GM15510 (cell line): ENCODE data around the gene CEL.

Source experiments
- POLR2A ChIP-seq: IDR thresholded peaks from 3 replicates; pipeline ENCODE4 v1.6.1; 2011; ENCODE audit warnings: borderline replicate concordance; ENCODE audit not compliant: insufficient read length; ENCODE audit errors: extremely low read depth

Gene CEL

DNA sequence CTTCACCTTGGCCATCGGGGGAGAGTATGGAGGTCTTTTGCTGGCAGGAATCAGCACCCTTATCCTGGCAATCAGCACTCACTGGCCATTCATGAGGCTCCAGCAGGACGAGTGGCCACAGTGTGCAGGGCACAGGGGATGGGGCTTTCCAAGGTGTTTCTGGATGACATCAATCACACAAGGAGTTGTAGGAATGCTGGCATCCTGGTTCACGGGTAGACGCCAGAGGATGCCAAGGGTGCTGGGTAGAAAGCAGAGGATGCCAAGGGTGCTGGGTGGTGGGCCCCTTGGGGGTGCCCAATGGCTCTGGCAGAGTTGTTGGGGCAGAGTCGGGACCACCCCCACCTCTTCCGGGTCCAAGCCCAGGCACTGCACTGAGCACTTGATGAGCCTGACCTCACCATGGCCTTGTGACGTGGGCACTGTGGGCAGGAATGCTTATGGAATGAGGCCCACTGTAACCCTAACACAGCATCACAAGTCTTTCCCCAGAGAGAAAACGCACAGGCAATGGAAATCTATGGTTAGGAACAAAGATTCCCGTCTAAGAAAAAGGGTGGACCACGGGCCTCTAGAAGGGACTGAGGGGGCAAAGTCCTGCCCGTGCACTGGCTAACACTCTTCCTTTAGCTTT, 29.1 kb downstream of the CEL start:
- TF ChIP-seq POLR2A, result no peak

DNA sequence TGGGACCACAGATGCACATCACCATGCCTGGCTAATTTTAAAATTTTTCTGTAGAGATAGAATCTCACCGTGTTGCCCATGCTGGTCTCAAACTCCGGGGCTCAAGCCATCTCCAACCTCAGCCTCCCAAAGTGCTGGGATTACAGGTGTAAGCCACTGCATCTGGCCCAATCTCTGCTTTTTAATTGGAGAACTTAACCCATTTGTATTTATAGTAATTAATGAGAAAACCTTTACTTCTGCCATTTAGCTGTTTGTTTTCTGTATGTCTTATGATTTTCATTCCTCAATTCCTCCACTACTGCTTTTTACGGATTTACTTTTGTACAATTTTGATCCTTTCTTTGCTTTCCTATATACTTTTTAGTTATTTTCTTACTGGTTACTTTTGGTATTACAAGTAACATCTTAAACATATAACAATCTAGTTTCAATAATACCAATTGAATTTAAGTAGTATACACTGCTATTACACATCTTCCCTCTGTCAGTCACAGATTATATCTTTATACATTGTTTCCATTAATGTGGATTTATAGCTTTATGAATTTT, 33.1 kb downstream of the CEL start:
- TF ChIP-seq POLR2A, result no peak

DNA sequence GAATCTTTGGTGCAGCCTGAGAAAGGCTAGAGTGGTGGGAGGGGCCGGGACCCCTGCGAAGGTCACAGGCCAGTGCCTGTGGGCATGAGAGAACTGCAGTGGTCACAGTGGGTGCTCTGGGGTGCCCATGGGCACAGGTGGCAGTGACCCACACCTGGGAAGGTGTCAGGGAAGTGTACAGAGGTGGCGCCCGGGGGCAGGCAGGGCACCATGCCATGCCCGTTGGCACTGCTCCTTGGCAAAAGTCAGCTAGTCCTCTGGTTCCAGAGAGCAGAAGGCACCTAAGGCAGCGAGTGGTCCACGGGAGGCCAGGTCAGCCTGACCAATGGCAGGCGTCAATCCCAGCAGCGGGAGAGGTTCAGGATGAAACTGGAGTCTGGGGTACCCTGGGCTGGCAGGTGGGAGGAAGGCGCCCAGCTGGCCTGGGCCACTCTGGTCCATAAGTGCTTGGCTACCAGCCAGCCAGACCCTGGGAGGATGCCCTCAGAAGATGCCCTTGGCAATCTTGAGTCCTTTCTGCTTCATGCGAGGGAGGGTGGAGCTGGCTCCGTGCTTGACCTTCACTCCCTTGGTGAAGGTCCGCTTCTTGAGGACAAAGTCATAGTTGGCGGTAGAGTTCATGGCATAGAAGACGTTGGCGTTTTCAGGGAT, 36.4 kb downstream of the CEL start:
- TF ChIP-seq POLR2A, result no peak

DNA sequence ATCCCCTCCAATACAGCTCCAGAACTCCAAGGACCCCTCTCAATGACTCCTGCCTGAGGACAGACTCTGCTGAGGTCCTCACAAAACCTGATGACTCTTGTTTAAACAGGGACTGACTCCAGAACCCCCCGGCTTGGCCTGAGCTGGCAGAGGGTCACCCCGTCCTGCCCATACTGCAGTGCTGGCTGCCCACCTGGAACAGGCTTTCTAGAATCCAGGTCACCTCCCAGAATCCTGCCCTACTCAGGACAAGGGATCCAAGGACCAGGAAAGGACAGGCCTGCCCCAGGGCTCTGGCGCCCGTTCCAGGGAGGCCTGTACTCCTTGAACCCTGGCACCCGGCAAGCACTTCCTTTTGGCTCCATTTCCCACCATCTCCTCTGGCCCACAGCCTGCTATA, 37.1 kb downstream of the CEL start:
- no peak for TF ChIP-seq POLR2A

DNA sequence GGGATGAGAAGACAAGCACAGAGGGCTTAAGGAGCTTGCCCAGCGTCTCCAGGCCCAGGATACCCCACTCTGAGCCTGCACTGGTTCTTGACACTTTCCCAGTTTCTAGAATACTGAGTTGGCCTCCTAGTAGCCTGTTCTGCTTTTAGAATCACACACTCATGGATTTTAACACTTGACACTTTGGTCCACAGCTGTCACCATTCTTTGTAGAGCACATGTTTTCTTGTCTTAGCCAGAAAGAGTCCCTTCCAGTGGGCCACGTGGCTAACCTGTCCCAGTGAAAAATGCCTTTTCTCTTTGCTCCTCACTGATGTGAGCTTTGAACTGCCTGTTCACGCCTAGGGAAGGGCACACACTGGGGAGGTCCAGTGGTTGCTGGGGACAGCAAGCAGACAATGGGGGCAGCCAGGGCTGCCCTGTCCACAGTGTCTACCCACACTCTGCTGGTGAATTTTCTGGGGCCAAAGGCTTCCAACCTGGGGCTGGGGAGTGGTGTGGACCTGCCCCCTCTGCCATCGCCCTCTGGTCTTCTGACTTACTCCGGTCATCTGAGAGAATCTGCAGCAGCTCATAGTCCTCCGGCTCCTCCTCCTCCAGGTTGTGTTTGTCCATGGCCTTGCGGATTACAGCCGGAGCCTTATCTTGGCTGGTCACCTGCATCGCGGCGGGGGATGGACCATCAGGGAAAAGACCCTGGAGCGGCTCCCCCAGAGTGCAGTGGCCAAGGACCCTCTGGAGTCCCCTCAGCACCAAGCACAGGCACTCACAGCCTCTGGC, 38.1 kb downstream of the CEL start:
- no peak for TF ChIP-seq POLR2A

DNA sequence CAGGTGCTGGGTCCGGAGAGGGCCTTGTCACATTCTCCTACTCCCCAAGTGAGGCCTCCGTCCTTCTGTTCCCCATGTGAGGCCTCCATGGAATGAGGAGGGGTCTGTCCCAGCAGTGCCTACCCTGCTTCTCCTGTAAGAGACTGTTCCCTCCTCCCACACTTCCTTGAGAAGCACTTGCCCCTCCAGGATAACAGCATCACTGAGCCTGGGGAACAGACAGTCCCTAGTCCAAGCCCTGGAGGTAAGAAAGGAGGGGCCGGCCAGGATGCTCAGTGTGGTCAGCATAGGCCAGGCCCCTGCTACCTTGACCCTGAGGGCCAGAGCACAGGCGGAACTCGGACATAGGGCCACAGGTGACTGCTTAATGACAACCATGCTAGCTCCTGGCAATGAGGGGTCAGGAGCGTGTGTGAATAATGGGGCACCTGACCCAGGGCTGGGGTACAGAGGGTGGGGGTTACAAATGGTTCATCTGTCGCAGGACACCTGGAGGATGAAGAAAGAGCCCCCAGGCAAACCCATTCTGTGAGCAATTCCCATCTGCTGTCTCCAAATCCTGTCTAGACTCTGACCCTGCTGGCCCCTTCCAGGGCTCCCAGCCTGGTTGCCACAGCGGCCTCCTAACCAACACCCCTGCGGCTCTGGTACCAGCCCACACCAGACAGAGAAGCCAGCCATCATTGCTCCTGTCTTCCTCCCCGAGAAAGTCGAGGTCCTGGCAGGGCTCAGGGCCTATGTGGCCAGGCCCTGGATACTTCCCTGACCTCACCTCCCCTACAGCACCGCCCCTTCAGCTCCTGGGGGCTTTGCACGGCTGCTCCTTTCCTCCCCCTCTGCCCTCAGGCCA, 39.0 kb downstream of the CEL start:
- TF ChIP-seq POLR2A, result no peak

DNA sequence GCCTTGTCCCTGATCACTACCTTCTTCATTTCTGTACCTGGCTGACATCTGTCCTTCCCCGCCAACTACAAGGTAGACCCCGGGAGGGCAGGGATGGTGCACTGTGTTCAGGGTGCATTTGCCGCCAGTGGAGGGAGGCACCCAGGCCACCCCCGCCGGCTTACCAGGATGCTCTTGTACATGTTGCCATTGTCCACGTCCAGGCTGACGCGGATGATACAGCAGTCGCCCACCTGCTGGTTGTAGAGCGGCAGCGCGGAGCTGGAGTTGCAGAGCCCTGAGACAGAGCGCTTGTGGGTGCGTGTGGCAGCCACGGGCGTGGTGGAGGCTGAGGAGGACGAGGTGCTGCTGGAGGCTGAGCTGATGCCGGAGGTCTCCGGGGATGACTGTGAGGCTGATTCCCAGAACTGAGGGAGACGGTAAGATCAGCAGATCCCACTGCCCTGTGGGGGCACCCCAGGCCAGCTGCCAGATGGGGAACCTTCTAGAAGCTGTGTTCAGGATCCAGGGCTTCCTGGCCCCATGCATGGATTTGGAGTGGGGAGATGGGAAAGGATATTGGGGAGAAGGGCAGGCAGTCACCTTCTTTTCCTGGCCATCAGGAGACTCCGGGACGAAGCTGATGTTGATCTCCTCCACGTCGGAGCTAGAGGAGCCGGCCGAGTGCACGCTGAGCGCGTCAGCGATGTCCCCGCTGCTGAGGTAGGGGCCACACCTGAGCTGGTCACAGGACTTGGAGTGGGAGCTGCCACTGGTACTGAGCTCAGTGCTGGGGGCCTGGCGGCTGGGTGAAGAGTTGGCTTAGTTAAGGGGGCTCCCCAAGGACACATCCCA, 39.8 kb downstream of the CEL start:
- TF ChIP-seq POLR2A, result no peak

DNA sequence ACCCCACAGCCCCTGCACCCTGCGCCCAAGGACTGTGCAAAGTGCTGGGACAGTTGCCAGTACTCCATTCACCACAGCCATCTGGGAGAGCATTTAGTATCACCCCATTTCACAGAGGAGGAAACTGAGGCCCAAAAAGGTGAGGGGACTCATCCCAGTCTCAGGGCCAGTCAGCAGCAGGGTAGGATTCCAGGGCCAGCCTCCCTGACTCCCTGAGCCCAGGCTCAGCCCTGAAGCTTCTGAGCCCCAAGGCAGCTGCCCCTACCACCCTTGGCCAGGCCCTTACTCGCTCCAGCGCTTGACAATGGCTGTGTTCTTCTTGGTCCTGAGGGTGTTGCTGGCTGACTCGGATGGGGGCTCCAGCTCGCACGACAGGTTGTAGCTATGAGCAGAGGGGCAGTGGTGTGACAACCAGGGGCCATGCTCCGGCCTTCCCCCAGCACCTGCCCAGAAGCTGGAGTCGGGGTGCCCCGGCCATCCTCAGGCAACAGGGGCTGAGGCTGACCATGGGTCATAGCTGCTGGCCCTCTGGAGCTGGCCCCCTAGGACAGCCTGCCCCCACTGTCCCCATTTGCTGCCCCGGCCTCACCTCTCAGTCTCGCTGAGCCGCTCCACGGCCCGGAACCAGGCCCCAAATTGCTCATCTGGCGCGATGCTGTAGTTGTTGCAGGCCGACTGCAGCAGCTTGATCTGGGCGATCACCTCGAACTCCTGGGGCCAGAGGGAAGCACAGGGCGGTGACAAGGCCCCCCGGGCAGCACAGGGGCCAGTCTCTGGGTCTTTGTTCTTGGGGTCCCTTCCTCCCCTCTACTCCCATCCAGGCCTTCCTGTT, 40.6 kb downstream of the CEL start:
- no peak for TF ChIP-seq POLR2A

DNA sequence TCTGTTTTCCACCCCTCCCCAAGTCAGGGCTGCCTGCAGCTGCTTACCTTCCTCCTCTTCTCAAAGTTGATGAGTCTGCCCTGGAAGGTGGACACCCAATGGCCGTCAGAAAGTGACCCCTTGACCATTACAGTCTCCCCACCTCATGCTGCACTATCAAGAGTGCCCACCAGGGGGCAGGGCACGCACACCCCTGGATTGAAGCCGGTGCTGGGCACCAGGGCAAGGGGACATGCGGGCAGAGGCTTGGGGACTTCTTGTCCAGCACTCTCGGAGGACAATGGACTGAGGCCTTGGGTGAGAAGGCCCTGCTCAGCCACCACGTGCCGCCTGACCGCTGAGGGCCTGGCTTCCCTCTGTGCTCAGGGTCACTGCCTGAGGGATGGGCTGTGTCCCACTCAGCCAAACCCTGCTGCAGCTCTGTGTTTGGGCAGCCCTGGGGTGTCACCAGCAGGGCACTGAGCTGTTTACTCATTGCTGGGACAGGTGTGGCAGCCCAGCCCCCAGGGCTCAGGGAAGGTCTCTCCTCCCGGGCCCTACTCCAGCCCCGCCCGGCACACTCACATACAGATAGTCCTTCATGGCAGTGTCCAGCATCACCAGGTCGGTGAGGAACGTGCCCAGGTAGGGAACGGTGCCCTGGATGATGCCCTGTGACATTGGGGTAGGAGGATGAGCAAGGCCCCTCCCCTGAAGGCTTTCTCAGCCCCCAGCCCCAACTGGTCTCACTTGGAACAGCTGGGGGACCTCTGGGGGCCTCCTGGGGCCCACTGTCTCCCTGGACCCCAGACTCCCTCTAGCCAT, 41.6 kb downstream of the CEL start:
- TF ChIP-seq POLR2A, result no peak

DNA sequence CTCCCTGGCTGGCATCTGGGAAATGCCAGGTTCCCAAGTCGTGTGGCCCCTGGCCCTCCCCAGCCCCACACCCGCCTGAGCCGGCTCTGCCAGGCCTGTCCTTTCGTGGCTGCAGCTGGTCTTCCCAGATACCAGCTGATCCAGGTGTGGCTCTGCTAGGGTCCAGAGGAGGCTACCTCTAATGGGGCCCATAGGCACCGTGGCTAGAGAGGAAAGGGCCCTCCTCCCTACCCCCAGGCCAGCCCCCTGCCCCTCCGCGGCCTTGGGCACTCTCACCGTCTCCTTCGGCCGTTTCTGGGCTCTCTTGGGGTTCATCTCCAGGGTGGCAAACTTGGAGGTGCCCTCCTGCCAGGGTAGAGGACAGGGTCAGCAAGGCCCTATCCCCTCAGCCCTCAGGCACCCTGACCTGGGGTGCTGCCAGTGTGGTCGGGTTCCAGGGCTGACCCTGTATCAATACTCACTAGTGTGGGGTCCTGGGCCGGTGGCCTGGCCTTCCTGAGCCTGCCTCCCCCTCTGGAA, 42.3 kb downstream of the CEL start:
- no peak for TF ChIP-seq POLR2A

DNA sequence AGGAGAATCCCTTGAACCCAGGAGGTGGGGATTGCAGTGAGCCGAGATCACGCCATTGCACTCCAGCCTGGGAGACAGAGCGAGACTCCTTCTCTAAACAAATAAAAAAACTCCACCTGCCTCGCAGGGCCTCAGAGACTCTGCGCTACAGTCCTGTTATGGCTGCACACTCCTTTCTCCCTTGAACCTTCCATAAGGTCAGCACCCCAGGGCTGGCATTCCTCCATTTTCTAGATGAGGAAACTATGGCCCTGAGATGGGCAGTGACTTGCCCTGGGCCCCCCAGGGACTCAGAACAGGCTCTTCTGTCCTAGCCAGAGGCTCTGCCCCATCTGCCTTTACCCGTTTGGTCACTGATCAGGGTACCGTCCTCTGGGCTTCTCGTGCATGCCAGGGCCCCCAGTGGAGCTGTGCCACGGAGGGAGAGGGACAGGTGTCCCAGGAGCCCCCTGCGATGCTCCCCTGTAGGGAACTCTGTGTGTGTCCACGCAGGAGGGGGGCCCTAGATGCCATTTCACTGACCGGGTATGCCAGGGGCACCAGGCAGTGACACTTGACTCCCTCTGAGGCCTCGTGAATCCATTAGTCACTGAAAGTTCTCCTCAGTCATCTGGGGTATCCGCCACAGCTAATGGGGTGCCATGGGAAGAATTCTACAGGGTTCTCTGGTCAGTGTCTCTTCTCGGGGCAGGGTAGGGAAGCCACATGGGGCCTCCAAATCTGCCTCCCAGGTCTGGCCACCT, 43.1 kb downstream of the CEL start:
- TF ChIP-seq POLR2A, result no peak
